ENCODE data around the gene PLXNA4. TPM values are rescaled to one million over a fixed set of nuclear protein-coding genes. Genes with fewer than 3 reads are reported as not detected.

The PLXNA4 gene
- total and polyA plus RNA-seq, 2 experiments from 2014 or later = 0.08 to 0.80 TPM

GRCh38 chr7:132377015-132377414, 199.3 kb downstream of the PLXNA4 start:
- Histone ChIP-seq H4K20me1 (replicated peaks; ENCODE audit: insufficient read depth) (no peaks in the 10 kb centered on the region), H2AFZ (no peak overlapping the region), H3K9me2 (ENCODE audit: insufficient read depth) (peaks cover 4% of the 10 kb centered on the region; the same call in 1 of the 2 replicates), H3K4me3 (no peak overlapping the region), H3K36me3 (ENCODE audit: insufficient read depth) (no peaks in the 10 kb centered on the region), H3K4me1 (ENCODE audit: insufficient read depth) (peaks cover 15% of the 10 kb centered on the region), H3K27ac (ENCODE audit: low read depth) (no peak overlapping the region), H3K27me3 (ENCODE audit: insufficient read depth) (no peaks in the 10 kb centered on the region), H3F3A (replicated peaks; ENCODE audit: low read depth) (no peaks in the 10 kb centered on the region), H3K79me2 (replicated peaks; ENCODE audit: insufficient read depth) (no peaks in the 10 kb centered on the region), H3K4me2 (no peak overlapping the region)
- Mint-ChIP-seq H3K27me3 (ENCODE audit: insufficient read depth, low read depth, poor library complexity) (peaks cover 10% of the 10 kb centered on the region), H3K27ac (no peak overlapping the region), H3K36me3 (ENCODE audit: low read depth) (no peaks in the 10 kb centered on the region), H3K4me1 (peaks cover 24% of the 10 kb centered on the region; the same call in 2 of the 3 replicates), H3K9me3 (no peaks in the 10 kb centered on the region), H3K4me3 (no peak overlapping the region)
- ATAC-seq = no peak
- TF ChIP-seq CTCF (conservative IDR thresholded peaks at IDR 0.05; ENCODE audit: low read depth in 2 of 2) (no peak), CREB1 (CRISPR knock-in tag; IDR thresholded peaks at IDR 0.05; ENCODE audit: low read depth) (no peak), EZH2 (IDR thresholded peaks at IDR 0.05; ENCODE audit: low read depth, unreplicated experiment) (no peak), EZH2phosphoT487 (IDR thresholded peaks at IDR 0.05; ENCODE audit: unreplicated experiment) (no peak), JUNB (IDR thresholded peaks at IDR 0.05; ENCODE audit: unreplicated experiment) (no peak), NANOG (IDR thresholded peaks at IDR 0.05; ENCODE audit: borderline replicate concordance) (no peak), STAT1 (IDR thresholded peaks at IDR 0.05; ENCODE audit: unreplicated experiment) (no peak), POLR2AphosphoS5 (IDR thresholded peaks at IDR 0.05; ENCODE audit: low read depth) (no peak), REST (IDR thresholded peaks at IDR 0.05; ENCODE audit: unreplicated experiment) (no peak), ETS1 (IDR thresholded peaks at IDR 0.05) (no peak), ZNF462 (CRISPR knock-in tag; IDR thresholded peaks at IDR 0.05) (no peak), ZNF114 (CRISPR knock-in tag; IDR thresholded peaks at IDR 0.05) (no peak), ZNF331 (CRISPR knock-in tag; IDR thresholded peaks at IDR 0.05; ENCODE audit: low read depth) (no peak)
- DNase-seq (ENCODE audit: low spot score) = no peak

Measured in GM23338 (cell line).